ENCODE measurements around the gene MRPS6.

DNA sequence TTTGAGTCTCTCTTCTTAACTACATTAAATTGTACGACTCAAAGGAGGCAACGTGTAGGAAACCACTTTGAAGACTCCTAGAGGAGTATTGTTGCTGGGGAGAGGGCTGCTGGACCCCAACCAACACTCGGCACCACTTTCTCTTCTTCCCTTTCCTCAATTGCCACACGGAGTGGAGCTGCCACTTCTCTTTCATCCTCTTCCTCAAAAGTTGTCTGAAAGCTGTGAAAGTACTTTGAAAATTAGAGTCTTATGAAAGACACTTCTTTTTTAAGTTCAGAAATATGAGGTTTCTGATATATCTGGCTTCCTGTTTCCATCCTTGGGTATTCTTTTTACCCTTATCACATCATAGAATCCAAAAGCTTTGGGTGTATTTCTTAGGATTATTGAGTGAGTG lies 59.5 kb downstream of the MRPS6 start:
- TF ChIP-seq, protein P1, sequence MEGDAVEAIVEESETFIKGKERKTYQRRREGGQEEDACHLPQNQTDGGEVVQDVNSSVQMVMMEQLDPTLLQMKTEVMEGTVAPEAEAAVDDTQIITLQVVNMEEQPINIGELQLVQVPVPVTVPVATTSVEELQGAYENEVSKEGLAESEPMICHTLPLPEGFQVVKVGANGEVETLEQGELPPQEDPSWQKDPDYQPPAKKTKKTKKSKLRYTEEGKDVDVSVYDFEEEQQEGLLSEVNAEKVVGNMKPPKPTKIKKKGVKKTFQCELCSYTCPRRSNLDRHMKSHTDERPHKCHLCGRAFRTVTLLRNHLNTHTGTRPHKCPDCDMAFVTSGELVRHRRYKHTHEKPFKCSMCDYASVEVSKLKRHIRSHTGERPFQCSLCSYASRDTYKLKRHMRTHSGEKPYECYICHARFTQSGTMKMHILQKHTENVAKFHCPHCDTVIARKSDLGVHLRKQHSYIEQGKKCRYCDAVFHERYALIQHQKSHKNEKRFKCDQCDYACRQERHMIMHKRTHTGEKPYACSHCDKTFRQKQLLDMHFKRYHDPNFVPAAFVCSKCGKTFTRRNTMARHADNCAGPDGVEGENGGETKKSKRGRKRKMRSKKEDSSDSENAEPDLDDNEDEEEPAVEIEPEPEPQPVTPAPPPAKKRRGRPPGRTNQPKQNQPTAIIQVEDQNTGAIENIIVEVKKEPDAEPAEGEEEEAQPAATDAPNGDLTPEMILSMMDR (IDR thresholded peaks at IDR 0.05), result no peak
- TF ChIP-seq ZFX (IDR thresholded peaks at IDR 0.05; ENCODE audit: borderline replicate concordance), result no peak

Measured in 22Rv1 (cell line).